Right cardiac atrium (tissue), 5 donors: ENCODE measurements around the gene DLG2. TPM values are rescaled to one million over a fixed set of nuclear protein-coding genes. Genes with fewer than 3 reads are reported as not detected.
A peak's percentile ranks its signal among the peaks of the same experiment; 100 is the strongest.

ENCODE experiments used
- ATAC-seq, 2 donors: fragments of 200-7000 bp; cut with Tn5 transposase; one replicate each; pipeline versions ENCODE4 v1.8.0 to v1.9.1; 2020; ENCODE audit warnings: moderate library complexity in 2 of 2, mild to moderate bottlenecking in 1 of 2
- DNase-seq, 3 donors: peaks; one replicate each; pipeline ENCODE4 v3.0.0-alpha.2; 2020
- H3K27ac ChIP-seq: one replicate; pipeline ENCODE4 v1.5.1; 2013; ENCODE audit warnings: mild to moderate bottlenecking, low read length, control low read depth, moderate library complexity
- H3K27me3 ChIP-seq: one replicate; pipeline ENCODE4 v1.6.1; 2013; ENCODE audit not compliant: control insufficient read depth, insufficient read depth
- H3K4me1 ChIP-seq: one replicate; pipeline ENCODE4 v1.6.1; 2013; ENCODE audit warnings: low read length; ENCODE audit not compliant: control insufficient read depth, insufficient read depth
- H3K4me3 ChIP-seq: one replicate; pipeline ENCODE4 v1.5.1; 2013; ENCODE audit warnings: low read length, control low read depth
- H3K9me3 ChIP-seq: one replicate; pipeline ENCODE4 v1.6.1; 2013; ENCODE audit warnings: low read length; ENCODE audit not compliant: control insufficient read depth
- WGBS: extraction: QIAGEN DNeasy Blood & Tissue Kit; methylation state at CpG from one replicate; pipeline ENCODE4 v1.1.7; 2013; 5-methylcytosine and 5-hydroxymethylcytosine counted together
- intact Hi-C, 4 donors: fragments of 100-400 bp; cut with DNase I; formaldehyde crosslinking; loops; one replicate each; pipeline versions ENCODE4 v1.11.0 to v1.14.0; 2022 to 2023
- polyA plus RNA-seq: library from polyadenylated mRNA; stranded (reverse); fragments of 200-250 nt; gene quantifications from one replicate; pipeline ENCODE4 v1.2.3, GENCODE V29; 2013
- total RNA-seq, 4 donors: library from RNA; stranded (reverse); fragmentation: NEBNext Ultra II Directional; extraction: Animal tissue kit (Norgen Biotek cat#: 25700); gene quantifications; one replicate each; pipeline ENCODE4 v1.2.1, GENCODE V29; 2021
- donor health status: healthy with polysubstance abuse.
- donor health status: DM: no; HTN: yes; CAD: no.
- donor health status: DM: no; HTN: no; CAD: no.
- donor health status: DM: no; HTN: yes; CAD: no; lungs with severe emphysema.
- donor health status: DM: yes; HTN: yes; CAD: no.

DLG2 gene
- total and polyA plus RNA-seq, 5 donors = 2.3 to 10.5 (median 9.4) TPM

DNA sequence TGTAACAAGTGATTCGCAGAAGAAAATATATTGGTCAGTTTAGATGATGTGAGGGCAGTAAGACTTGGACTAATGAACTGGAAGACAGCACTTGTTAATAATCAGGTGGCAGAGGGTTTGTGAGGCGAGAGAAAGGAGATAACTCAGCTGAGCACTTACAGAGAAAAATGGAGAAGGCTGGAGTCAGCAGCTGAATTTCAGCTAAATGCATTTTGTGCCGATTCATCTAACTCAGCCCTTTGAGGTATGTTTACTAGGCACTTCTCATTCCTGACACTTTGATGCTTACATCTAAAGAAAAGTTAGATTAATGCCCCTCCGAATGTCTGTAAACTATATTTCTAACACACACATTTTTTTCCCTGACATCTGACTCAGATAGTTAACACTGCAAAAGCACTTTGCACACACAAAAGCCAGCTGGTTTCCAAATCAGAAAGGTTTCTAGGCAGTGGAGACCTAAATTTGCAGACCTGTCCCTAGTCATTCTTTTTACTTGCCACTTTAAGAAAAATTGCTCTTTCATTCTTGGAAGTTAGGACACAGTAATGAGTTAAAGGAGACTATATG, 1481.4 kb downstream of the DLG2 start:
- Histone ChIP-seq H3K9me3 (no peaks in the 10 kb centered on the region), H3K4me1 (no peaks in the 10 kb centered on the region), H3K27me3 (no peaks in the 10 kb centered on the region), H3K27ac (no peak overlapping the region), H3K4me3 (no peak overlapping the region)
- ATAC-seq = no peak
- WGBS = 46% methylated on average over 4 of the region's 4 CpGs
- no peak for DNase-seq
- intact Hi-C loops = no loop called here

DNA sequence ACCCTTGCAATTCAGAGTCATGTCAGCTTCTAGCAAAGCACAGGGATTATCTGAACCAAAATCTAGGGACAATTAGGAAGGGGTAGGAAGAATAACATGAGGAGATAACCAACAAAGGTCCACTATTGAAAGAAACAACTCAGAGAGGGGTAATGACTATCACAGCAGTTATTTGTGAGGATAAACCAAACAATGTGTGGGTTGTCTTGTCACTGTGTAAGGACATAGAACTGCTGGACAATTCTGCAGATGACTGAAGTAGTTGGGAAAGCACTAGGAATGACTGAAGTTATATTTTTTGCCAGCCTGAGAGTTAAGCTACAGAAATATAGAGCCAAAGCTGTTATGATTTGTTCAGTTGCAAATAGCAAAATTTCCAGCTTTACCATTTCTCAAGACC, 1482.6 kb downstream of the DLG2 start:
- Histone ChIP-seq H3K9me3 (no peaks in the 10 kb centered on the region), H3K4me1 (no peaks in the 10 kb centered on the region), H3K4me3 (no peak overlapping the region), H3K27me3 (no peaks in the 10 kb centered on the region), H3K27ac (no peak overlapping the region)
- intact Hi-C loops = no loop called here
- no peak for ATAC-seq
- DNase-seq = no peak

DNA sequence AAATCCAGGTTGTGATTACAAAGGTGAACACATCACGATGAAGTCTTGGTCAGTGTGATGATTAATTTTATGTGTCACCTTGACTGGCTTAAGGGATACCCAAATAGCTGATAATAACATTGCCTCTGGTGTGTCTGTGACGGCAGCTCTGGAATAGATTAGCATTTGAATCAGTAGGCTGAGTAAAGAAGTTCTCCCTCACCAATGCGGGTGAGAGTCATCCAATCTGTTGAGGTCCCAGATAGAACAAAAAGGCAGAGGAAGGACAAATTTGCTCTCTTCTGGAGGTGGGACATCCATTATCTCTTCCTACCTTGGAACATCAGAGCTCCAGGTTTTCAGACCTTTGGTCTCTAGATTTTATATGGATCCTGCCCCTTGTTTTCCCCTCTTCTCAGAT, 1484.7 kb downstream of the DLG2 start:
- Histone ChIP-seq H3K4me3 (no peak overlapping the region), H3K9me3 (no peaks in the 10 kb centered on the region), H3K27me3 (no peaks in the 10 kb centered on the region), H3K4me1 (no peaks in the 10 kb centered on the region), H3K27ac (no peak overlapping the region)
- no peak for ATAC-seq
- 82% methylated on average over 3 of the region's 3 CpGs for WGBS
- intact Hi-C loops = no loop called here
- no peak for DNase-seq

DNA sequence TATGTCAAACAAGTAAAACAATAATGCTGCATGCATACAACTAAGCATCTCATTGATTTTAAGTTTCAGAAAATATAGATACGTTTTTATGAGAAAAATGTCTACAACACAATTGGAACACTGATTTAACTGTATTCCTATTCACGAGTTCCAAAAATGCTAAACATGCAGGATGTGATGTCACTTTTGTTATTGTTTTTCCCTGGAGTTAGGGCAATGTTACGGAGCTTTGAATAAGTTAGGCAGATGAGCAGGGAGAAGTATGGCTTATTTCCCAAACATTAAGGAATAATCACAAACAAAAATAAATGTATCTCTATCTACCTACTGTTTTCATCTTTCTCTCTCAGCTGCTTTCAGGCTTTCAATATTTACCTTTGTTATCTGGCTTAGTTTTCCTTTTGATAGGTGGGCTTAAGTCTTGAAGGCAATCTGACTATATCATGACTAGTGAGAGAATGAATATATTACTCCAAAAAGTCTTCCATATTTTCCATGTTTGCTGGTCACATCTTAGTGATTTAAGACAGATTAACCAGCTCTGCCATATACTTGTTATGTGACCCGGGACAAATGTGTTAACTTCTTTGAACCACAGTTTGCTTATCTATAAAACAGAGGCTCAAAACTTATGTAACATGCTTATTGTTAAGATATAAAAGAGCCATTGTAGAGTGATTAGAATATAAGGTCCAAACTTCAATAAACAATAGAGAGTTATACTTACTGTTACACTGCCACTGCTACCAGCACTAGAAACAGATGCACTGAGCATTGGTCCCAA, 1486.6 kb downstream of the DLG2 start:
- ATAC-seq (no peak), DNase-seq (no peak)
- WGBS = 45% methylated on average over 4 of the region's 4 CpGs
- Histone ChIP-seq H3K27ac (no peak overlapping the region), H3K4me3 (no peak overlapping the region), H3K4me1 (no peaks in the 10 kb centered on the region), H3K27me3 (no peaks in the 10 kb centered on the region), H3K9me3 (no peaks in the 10 kb centered on the region)
- intact Hi-C loops = no loop called here

DNA sequence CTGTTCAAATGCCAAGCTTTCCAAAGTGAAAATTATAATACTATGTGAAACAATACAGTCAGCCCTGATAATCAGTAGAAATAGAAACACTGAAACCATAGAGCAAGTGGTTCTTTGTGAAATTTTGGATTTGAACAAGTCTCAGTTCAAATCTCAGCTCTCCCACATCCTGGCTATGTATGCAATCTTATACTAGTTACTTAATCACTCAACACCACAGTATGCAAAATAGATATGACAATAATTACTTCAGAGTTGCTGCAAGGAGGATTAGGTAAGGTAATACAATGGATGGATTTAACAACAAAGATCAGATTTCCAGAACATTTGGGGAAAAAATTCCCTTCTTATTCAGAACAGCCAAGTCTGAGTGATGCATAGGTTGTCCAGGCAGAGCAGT, 1489.2 kb downstream of the DLG2 start:
- Histone ChIP-seq H3K9me3 (no peaks in the 10 kb centered on the region), H3K4me3 (no peak overlapping the region), H3K27me3 (no peaks in the 10 kb centered on the region), H3K27ac (no peak overlapping the region), H3K4me1 (peaks cover 2% of the 10 kb centered on the region)
- ATAC-seq (no peak), DNase-seq (no peak)
- intact Hi-C loops = no loop called here

DNA sequence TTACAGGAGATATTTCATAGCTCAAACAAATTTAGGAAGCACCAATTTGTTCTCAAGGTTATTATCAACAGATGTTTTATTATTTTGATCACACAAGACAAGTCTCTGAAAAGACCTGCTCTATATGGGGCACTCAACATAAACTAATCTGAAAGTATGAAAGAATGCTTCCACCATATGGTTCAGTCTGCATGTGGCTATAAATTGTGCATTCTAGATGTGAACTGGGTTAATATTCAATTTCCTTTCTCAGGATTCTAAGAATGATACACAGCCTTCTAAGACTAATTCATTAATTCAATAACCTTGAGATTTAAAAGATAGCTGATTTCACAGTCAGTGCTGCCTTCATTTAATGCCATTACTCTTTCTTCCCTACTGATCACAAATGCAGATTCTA, 1489.6 kb downstream of the DLG2 start:
- Histone ChIP-seq H3K27ac (no peak overlapping the region), H3K4me3 (no peak overlapping the region), H3K27me3 (no peaks in the 10 kb centered on the region), H3K9me3 (no peaks in the 10 kb centered on the region), H3K4me1 (peaks cover 2% of the 10 kb centered on the region)
- DNase-seq (no peak), ATAC-seq (no peak)
- intact Hi-C loops = no loop called here

DNA sequence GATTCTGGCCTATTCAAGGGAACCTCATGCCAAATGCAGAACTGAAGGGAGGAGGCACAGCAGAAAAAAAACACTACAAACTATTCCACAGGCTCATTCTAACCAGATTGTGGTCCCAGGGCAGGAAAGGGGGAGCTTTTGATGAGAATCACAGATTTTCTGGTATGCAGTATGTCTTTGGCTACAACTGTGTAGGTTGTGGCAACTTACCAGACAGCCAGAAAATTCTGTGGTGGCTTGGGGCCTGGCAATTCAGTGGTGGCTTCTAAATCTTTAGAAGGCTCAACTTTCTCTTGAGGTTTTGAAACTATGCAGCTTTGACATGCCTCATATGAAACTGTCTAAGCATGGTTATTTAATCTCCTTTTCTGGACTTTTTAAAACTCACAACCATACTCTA, 1490.2 kb downstream of the DLG2 start:
- ATAC-seq = no peak
- DNase-seq = no peak
- peaks cover 2% of the 10 kb centered on the region for H3K4me1 ChIP-seq
- no peaks in the 10 kb centered on the region for H3K27me3 ChIP-seq
- no peaks in the 10 kb centered on the region for H3K9me3 ChIP-seq
- intact Hi-C loops = no loop called here
- H3K27ac ChIP-seq = no peak overlapping the region
- H3K4me3 ChIP-seq = no peak overlapping the region

DNA sequence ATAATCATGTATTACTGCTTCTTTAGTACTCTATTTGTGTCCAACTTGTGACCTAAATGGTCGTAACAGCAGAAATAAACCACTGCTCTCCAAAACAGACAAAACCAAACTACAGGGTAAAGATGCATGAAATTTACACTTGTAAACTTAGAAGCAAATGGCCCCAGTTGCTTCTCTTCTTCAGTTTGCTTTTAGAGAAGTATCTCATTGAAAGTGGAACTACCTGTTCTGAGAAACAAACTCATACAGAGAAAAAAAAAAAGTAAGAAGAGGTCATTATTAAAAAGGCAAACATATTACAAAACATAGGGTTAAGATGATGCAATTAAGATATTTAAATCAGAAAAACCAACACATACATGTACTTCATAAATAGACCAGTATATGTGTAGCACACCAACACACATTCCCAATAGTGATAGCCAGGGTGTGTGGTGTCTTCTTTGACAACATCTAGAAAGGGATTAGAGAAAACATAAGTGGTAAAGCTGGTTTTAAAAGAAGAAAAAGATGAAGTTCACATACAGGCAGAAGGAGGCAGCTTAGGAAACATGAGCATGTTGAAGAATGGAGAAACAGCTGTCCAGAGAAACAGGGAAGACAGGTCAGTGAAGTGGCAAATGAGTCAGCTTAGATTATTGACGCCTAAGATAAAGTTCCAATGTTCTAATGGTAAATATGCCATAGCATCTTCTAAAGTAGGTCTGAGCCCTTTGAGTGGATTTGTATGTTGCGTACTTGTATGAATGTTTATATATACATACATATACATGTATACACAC, 1496.3 kb downstream of the DLG2 start:
- intact Hi-C loops = no loop called here
- ATAC-seq (no peak), DNase-seq (no peak)
- H3K9me3 ChIP-seq = no peaks in the 10 kb centered on the region
- peaks cover 2% of the 10 kb centered on the region for H3K4me1 ChIP-seq
- no peak overlapping the region for H3K4me3 ChIP-seq
- H3K27me3 ChIP-seq = no peaks in the 10 kb centered on the region
- 76% methylated on average over 3 of the region's 3 CpGs for WGBS
- no peak overlapping the region for H3K27ac ChIP-seq

DNA sequence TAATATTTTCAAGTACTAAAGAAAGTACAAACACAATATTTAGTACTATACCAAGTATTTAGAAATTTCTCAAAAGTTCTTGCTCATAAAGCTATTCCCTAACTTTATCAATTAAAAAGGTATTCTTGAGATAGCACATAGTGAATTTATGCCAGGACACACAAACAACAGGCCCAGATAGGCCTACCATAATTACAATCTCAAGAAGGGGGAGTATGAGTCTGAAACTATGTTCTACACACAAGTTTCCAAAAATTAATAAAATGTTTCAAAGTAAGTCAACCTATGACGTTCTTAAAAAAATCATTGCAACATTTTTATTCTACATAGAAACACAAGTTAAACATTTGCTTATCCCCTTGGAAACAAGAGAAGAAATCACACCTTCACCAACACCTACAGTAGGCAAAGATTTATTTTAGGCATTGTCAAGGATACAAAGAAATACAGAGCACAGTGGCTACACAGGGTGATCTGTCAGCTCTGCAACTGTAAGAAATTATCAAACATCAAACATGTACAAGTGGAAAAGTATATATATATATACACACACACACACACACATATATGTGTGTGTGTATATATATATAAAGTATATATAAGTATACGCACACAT, 1497.1 kb downstream of the DLG2 start:
- peaks cover 2% of the 10 kb centered on the region for H3K4me1 ChIP-seq
- WGBS = 59% methylated on average over 2 of the region's 2 CpGs
- no peaks in the 10 kb centered on the region for H3K27me3 ChIP-seq
- peak in 1 of 2 donors; percentile 38 for ATAC-seq
- no peaks in the 10 kb centered on the region for H3K9me3 ChIP-seq
- DNase-seq = no peak
- no peak overlapping the region for H3K4me3 ChIP-seq
- no peak overlapping the region for H3K27ac ChIP-seq
- intact Hi-C loops = no loop called here

DNA sequence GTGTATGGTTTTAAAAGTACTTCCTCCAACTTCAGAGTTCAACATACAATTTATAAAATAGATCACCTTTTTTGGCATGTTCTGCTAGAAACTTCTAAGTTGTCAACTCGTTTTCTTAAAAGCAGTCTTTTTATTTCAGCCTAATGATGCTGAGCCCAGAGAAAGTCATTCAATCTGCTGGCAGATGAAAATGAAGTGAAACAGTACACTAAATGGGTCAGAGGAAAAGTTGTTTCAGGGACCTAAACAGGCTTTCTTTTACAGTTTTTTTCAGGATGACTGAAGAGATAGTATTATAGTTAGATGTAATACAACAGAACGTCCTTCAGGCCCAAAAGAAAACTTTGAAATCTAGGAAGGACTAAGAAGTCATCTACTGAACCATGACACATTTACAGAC, 1498.3 kb downstream of the DLG2 start:
- H3K4me1 ChIP-seq = no peaks in the 10 kb centered on the region
- DNase-seq = no peak
- H3K27me3 ChIP-seq = no peaks in the 10 kb centered on the region
- ATAC-seq = no peak
- no peak overlapping the region for H3K27ac ChIP-seq
- intact Hi-C loops = no loop called here
- H3K9me3 ChIP-seq = no peaks in the 10 kb centered on the region
- 47% methylated on average over 2 of the region's 2 CpGs for WGBS
- H3K4me3 ChIP-seq = no peak overlapping the region

DNA sequence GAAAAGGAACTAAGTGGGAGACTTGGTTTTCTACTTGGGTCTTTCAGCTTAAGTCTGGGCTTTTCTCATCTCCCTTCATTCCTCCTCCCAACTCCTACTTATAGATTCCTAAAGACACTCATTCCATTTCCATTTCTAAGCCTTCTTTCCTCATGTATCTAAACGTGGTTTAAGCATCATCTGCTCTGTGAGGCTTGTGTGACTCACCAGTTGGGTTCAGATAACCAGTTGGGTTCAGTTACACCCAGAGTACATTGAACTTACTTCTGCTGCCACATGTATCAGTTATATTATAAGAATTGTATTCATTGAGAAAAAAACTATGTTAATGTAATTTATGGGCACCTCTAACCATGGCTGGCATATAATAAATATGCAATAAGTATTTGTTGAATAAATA, 1509.8 kb downstream of the DLG2 start:
- intact Hi-C loops = no loop called here
- ATAC-seq = no peak
- DNase-seq = no peak

More for the DNA sequence above, 1509.8 kb downstream of the DLG2 start:
- Histone ChIP-seq H3K27ac (no peak overlapping the region), H3K4me1 (no peaks in the 10 kb centered on the region), H3K4me3 (no peak overlapping the region), H3K9me3 (no peaks in the 10 kb centered on the region), H3K27me3 (no peaks in the 10 kb centered on the region)
- WGBS = 23% methylated on average over 1 of the region's 1 CpG
